ENCODE data around the gene ANKRD44.
"Not testable (repeated sequence)": the region's sequence is repeated elsewhere in the genome, so short reads cannot be mapped to it uniquely, and the experiment has no call there.

The ANKRD44 gene
- total RNA-seq: 279 to 511 (median 320) reads per million in 4 experiments

DNA sequence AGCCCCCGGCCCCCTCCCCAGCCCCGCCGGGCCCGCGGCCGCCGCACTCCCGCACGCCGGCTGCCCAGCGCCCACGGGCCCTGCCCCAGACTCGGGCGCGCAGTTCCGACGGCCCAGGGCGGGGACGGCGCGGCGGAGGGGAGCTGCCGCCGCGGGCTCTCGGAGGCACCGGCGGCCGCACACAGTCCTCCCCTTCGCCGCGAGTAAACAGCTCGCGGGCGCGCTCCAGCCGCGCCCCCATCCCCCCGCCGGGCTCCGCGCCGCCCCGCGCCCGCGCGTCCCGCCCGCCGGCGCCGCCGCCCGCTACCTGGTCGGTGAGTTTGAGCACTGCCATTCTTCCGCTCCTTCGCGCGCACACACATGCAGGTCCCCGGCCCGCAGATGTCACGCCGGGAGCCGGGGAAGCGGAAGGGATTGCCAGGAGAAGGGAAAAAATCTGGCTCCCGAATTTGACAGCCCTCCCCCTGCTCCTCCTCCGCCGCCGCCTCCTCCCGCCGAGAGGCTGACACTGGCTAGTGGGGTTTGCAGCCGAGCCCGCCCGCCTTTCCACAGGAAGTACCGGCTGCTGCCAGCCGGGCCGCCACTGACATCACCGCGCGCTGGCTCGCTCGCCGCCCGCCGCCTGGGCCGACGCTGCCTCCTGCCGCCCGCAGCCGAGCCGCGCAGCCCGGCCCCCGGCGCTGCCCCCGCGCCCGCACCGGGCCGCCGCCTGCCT lies at the start of gene ANKRD44:
Gene ANKRD44, minus strand, starts transcription at position 510 of the 715 bp plus-strand sequence. Its CDS starts 176 bp downstream, at position 334.
- DNase-seq: peak; percentile 66

DNA sequence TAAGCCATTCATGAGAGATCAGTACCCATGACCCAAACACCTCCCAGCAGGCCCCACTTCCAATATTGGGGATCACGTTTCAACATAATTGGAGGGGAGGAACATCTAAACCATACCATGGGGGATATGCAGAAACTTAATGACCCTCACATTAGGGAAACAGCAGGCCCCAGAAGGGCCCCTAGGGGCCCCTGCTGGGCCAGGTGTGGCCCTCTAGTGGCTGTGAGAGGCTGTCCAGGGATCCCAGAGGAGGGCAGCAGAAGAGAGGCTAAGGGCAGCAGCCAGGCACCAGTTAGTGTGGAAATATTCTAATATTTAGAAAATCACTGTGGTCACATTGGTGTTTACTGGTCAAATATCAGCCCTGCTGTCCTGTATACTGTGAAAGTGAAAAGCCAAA lies 49.3 kb upstream of the ANKRD44 start:
- no peak for DNase-seq

DNA sequence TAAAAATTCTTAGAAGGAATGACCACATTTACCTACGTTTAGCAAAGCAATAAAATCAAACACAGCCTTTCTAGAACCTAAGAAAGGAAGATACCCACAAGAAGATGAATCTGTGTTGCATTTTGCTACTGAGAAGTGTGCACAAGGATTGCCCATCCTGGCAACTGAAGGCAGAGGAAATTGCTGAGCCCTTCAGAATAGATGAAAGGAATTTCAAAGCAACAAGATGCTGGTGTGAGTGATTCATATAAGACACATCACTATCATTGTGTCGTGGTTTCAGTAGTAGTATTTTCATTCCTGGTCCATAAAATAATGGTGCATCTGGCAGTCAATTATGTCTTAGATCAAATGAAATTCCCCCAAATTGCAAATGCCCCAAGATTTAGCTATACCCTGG lies 48.4 kb upstream of the ANKRD44 start:
- no peak for DNase-seq

DNA sequence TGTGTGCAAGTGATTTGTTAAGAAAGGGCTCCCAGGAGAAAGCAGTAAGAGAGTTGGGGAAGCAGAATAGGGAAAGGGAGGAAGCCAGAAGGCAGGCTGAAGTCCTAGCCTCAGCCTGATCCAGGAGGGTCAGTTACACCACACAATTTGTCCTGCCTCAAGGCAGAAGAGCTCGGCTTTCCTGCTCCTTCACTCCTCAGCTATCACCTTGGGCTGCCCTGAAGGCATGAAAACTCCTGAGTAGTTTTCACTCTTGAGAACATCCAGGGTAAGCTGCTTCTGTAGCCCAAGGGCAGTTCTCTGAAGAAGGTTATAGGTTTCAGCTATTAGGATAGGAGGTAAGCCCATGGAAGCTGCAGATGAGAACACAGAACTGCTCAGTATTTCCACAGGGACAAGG lies 47.4 kb upstream of the ANKRD44 start:
- DNase-seq: no peak

DNA sequence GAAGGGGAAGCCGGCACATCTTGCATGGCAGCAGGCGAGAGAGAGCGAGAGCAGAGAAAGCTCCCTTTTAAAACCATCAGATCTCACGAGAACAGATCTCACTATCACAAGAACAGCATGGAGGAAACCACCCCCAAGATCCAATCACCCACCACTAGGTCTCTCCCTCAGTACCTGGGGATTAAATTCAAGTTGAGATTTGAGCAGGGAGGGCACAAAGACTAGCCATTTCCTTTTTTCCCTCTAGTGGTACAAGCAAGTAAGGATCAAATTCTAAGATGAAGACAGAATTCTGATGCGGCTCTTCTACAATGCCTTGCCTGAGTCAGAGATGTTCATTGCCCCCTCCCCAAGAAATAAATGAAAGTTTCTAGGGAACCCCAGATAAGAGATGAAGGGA lies 45.6 kb upstream of the ANKRD44 start:
- no peak for DNase-seq

DNA sequence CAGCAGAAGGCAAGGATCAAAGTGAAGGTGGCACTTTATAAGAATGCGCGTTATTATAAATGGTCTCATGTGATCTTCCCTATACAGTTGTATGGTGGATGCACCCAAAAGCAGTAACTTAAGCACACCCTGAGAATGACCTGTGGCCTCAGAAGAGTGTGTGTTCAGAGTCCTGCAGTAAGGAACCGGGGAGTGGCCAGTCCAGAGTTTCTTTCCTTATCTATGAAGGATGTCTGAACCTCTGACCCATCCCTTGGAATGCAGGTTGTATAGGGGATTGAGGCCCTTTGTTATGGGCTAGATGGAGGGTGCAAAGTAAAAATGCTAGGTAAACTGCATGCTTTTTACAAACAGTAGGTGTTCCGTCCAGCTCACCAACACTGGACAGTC lies 43.6 kb upstream of the ANKRD44 start:
- no peak for DNase-seq

DNA sequence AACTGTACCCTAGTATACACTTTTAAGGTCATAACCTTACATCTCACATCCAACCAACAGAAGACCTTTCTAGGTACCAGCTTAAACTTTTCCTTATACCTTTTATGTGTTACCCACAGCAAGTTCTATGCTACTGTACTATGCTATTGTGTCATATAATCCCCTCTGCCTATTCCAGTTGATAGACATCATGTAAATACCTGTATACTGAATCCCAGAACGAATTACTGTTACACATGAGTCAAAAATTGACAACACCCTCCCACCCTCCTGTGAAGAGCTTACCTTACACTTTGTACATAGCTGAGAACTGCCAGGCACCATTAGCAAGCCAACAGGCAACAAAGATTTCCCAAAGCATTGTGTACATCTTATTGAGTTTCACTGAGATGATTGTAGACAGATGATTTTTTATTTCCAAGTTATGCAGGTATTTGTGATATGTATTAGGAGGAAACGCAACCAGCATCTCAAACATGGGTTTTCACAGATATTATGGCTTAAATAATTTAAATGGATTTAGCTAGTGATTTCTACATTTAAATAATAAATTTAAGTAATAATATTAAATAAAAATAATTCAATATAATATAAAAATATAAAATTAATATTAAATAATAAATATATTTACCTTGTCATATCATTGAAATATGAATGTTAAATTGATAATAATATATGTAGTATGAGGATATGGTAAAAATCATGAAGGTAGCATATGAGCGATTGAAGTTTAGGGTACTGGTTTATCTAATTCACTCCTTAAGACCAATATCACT lies 43.0 kb upstream of the ANKRD44 start:
- DNase-seq: no peak

DNA sequence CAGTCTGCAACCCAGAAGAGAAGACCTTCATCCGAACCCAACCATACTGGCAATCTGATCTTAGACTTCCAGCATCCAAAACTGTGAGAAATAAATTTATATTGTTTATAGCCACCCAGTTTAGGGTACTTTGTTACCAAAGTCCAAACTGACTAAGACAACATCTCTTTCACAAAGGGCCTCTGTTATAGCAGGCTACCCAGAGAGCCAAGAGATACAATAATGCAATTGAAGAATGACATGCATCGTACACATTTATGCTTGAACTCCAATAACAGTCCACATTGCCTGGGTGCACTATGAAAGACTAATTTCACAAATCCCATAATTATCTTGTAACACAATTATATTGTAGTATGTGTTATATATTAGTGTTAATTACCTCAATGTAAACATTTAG lies 39.1 kb upstream of the ANKRD44 start:
- DNase-seq: no peak

DNA sequence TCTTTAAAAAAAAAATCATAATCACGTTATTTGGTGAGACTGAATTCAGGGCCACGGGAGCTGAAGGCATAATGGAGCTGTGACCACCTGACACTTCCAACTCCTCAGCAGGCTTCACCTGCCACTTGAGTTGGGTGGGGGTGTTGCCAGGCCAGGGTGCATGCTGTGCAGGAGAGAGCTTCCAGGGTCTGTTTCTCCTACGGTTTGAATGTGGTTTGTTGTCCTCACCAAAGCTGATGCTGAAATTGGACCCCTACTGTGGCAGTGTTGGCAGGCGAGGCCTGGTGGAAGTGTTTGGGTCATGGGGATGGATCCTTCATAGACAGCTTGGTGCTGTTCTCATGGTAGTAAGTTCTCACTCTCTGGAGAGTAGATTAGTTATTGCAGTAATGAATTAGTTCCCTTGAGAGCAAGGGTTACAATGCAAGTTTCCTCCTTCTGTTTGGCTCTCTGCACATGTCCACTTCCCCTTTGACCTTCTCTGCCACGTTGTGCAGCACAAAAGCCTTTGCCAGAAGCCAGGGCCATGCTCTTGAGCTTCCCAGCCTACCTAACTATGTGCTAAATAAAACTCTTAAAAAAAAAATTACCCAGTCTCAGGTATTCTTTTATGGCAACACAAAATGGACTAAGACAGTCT lies 38.3 kb upstream of the ANKRD44 start:
- DNase-seq: no peak

DNA sequence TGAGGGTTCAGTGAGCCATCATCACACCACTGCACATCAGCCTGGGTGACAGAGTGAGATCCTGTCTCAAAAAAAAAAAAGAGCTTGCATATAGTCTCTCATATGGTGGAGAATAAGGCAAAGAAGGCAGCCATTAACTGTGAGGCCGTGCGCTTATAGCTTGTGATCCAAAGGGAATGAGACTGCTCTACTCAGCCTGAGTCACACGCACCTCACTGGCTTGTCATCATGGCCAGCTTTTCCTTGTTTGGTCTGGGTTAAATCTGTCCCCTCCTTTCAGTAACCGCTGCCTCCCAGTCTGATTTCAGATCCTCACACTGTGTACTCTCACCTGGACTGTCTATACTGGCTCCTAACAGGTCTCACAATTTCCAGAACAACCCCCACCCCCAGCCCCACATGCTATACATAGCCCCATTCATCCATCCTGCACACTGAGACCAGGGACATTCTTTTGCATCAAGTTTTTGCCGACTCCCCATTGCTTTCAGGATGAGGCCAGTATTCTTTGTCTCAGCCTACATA lies 35.3 kb upstream of the ANKRD44 start:
- DNase-seq: no peak

DNA sequence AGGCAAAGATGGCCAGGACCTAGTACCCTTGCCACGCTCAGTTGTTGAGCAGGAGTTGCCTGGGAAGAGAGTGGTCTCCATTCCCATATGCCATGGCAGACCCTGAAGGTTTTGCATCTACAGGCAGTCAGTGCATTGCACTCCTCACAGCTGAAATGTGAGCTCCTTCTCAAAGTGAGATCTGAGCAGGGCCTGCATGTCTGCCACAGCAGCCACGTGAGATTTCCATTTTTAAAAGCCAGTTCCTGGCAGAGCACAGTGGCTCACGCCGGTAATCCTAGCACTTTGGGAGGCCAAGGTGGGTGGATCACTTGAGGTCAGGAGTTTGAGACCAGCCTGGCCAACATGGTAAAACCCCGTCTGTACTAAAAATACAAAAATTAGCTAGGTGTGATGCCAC lies 33.4 kb upstream of the ANKRD44 start:
- DNase-seq: not testable (repeated sequence)

DNA sequence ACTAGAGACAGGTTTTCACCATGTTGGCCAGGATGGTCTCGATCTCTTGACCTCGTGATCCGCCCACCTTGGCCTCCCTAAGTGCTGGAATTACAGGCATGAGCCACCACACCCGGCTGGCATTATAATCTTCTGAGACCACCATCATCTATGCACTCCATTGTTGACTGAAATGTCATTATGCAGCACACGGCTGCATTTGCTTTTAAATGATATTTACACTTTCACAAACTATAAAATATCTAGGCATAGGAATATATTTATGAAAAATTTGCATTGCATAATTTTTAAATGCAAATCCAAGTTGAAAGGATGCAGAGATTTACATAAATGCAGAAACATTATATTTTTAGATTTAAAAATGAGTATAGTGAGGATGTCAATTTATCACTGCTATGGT lies 30.0 kb upstream of the ANKRD44 start:
- DNase-seq: no peak

DNA sequence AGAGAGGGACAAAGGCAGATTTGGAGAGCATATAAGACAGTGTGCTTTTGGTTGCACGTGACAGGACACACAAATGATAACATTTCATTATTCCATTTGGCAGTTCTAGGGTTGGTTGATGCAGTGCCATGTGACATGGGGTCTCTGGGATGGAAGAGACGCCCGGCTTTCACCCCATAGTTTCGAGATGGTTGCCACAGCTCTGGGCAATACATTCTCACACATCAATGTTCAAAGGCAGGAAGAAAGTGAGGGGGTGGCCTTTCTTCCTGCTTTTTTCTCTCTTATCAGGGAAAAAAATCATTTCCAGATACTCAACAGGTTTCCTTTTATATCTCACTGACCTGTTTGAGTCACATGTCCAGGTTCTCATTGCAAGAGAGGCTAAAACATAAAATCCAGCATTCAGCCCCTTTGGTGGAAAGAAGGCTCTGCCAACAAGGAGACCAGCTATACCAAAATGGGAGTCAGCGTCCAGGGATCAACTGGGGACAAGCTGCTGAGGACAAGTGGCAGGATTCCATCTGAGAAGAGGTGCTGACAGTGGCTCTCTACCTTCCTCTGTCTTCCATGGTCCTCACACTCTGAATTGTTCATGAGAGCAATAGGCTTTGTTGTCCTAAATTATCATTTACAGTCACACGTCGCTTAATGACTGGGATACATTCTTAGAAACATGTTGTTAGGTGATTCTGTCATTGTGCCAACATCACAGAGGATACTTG lies 29.1 kb upstream of the ANKRD44 start:
- no peak for DNase-seq

DNA sequence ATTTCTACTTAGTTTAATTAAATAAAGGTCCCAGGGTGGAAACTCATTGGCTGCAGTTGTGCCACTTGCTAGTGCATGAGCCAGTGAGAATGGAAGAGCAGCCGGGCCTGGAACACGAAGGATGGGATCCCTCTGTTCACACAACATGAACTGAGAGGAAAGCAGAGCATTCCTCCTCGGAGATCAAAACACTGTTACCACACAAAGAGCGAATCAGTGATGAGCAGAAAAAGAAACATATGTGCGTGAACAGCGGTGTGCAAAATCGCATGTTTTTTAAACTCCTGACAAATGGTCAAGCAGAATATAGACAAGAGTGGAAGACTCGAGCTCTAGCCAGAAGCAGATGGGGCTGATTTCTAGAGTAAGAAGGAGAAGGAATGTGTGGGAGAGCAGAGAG lies 28.4 kb upstream of the ANKRD44 start:
- DNase-seq: no peak

DNA sequence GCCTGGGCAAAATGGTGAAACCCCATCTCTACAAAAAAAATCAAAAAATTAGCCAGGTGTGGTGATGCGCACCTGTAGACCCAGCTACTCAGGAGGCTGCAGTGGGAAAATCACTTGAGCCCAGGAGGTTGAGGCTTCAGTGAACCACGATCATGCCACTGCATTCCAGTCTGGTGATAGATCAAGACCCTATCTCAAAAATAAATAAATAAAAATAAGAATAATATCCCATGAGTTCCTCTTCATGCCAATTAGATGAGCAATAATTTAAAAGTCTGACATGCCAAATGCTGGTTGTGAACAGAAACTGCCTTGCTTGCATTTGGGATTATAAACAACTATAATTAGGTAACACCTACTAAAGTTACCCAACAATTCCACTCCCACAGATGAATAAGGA lies 22.1 kb upstream of the ANKRD44 start:
- DNase-seq: no peak

DNA sequence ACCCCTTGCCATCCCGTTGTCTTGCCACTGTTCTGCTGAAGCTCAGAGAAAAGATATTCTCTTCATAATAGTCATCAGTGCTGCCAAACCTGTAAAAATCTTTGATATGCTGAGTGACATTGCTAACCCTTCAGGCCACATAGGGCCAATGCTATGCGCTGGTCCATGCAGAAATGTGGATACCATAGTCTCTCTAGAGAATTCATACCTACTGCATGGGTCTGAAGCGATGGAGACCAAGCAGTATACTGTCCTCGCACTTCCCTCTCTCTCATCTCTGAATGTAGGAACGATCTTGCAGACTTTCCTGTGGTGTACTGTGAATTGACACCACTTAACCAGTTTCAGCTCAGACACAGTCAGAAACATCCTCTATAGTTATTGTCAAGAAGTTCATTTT lies 17.9 kb upstream of the ANKRD44 start:
- no peak for DNase-seq

DNA sequence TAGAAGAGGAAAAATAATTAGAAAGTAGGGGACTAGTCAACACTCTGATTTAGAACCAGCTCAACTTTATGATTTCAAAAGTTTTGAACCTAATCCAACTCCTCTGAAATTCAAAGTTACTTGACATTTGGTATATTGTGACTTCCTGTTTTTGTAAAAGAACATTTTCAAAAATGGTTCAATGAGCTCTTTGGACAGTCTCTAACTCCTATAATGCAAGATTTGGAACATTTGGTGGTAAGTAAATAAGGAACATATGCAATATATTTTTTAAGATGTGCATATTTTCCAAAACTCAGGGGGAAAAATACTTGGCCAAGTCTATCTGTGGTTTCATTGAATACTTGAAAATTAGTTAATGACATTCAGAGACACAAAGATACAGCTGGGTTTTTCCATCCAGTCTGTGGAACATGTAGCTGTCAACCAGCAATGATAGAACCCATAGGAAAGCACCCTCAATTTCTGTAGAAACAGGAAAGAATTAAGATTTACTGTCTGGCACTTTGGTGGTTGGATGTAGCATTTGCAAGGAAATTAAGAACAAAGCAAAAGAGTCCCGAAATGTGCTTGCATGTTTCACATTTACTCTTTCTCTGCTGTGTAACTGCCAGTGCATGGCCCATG lies 17.0 kb upstream of the ANKRD44 start:
- DNase-seq: no peak

DNA sequence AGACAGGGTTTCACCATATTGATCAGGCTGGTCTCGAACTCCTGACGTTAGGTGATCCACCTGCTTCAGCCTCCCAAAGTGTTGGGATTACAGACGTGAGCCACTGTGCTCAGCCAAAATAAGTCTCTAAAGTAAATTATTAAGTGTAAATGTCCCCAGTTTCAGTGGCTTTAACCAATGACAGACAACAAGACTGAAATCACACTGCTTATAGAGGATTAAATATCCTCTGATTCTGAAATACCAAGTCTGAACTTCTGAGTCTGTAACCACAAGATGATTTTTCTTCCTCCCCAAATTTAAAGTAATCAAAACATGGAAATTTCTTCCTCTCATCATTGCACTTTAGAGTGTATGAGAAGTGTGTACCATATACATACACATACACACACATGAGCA lies 16.5 kb upstream of the ANKRD44 start:
- DNase-seq: no peak

DNA sequence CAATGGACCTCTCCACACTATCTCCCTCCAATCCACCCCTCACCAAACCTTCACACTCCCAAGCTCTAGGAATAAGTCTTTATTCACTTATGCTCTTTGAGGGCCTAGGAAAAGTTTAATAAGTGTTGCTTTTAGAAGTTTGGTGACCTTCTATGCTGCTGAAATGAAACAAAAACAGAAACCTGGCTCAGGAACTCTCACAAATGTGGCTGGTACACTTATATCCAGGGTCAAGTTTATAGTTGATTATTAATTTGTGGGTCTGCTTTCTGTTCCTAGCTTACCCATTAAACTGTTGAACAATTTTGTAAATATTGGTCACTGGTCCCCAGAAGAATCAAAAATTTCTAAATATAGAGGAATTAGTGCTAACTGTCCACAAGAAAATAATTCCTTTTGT lies 14.2 kb upstream of the ANKRD44 start:
- DNase-seq: no peak

DNA sequence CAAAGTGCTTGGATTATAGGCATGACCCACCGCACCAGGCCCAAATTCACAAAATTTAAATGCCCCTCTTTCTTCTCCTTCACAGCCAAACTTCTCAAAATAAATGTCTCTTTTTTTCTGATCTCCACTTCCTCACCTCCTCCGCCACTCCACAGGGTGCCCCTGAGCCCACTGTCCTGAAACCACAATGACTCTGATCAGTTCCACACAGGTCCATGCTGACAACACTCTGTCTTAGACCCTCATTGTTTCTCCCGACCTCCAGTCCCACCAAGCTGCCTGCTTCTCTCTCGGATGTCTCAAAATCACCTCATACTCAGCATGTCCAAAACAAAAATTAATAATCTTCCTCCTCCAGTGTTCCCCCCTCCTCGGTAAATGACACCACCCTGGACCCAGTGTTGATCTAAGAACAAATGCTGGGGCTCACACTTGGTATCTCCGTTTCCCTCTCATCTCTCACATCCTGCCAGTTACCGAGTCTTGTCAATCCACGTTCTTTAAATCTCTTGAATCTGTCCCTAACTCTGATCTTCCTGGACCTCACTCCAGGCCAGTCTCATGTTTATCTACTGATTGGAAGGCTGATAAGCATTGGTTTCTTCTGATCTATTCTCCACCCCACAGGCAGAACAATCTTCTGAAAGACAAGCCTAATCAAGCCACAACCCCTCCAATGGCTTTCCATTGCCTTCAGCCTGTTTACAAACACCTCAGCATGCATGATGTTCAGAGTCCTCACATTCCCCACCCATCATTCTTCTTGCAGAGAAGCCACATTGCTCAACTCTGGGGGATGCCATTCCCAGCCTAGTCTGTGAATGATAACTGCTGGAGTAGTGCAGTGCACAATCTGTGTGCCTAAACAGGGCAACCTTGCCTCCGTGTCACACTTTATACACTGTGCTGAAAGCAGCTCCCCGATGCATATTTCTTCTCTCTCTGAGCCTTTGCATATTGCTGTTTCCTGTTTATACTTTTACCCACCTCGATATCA lies 12.4 kb upstream of the ANKRD44 start:
- no peak for DNase-seq

DNA sequence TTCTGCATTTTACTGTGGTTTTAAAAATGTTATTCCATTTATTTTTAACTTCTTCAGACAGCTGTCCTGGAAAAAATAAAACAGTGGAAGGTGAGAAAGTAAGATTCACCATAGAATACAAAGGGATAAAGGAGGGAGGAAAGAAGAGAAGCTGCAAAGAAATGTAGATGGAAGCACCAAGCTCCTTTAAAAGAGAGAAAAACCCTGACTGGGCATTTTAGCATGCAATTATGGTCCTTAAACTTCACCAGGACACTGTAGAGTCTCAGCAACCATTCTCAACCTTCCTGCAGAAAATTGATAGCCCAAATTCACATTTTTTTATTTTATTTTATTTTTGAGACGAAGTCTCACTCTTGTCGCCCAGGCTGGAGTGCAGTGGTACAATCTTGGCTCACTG lies 11.6 kb upstream of the ANKRD44 start:
- DNase-seq: no peak

Data from effector CD8-positive, alpha-beta T cell (primary cell).